Colonic mucosa (tissue), 4 donors: ENCODE measurements around the gene GJE1. TPM values are rescaled to one million over a fixed set of nuclear protein-coding genes. Genes with fewer than 3 reads are reported as not detected.
"Not testable (repeated sequence)": the region's sequence is repeated elsewhere in the genome, so short reads cannot be mapped to it uniquely, and the experiment has no call there.

ENCODE experiments used
- DNase-seq: peaks from one replicate; pipeline ENCODE4 v3.0.0-alpha.2; 2020
- H3K27ac ChIP-seq: fragments of 200-600 bp; one replicate; pipeline ENCODE4 v1.8.0; 2021
- H3K27me3 ChIP-seq: fragments of 200-600 bp; one replicate; pipeline ENCODE4 v1.8.0; 2021
- H3K36me3 ChIP-seq: fragments of 200-600 bp; one replicate; pipeline ENCODE4 v1.8.0; 2021
- H3K4me1 ChIP-seq: fragments of 200-600 bp; one replicate; pipeline ENCODE4 v1.8.0; 2021; ENCODE audit warnings: mild to moderate bottlenecking
- H3K4me3 ChIP-seq: fragments of 200-600 bp; one replicate; pipeline ENCODE4 v1.8.0; 2021
- H3K9ac ChIP-seq, 2 donors: one replicate each; pipeline ENCODE4 v1.7.0; 2013; ENCODE audit warnings: control low read depth in 2 of 2, low read depth in 2 of 2, low read length in 2 of 2
- H3K9me3 ChIP-seq: fragments of 200-600 bp; one replicate; pipeline ENCODE4 v1.8.0; 2021
- CTCF ChIP-seq: fragments of 200-600 bp; IDR thresholded peaks from one replicate; pipeline ENCODE4 v1.8.0; 2022; ENCODE audit warnings: antibody characterized with exemption, mild to moderate bottlenecking
- intact Hi-C: fragments of 100-400 bp; cut with DNase I; formaldehyde crosslinking; loops from one replicate; pipeline ENCODE4 v1.14.1; 2022
- total RNA-seq, 2 donors: library from RNA; stranded (reverse); fragmentation: NEBNext Ultra II Directional in 1 of 2; extraction: Animal tissue kit (Norgen Biotek cat#: 25700) in 1 of 2; gene quantifications; one replicate each; pipeline ENCODE4 v1.2.1, GENCODE V29; 2021
- donor health status: healthy.
- donor health status: DM: no; HTN: no; CAD: no.
- donor health status: DM: no; HTN: no; CAD: no.

The GJE1 gene
- total RNA-seq, 2 donors from 2014 or later, result not detected

GRCh38 chr6:142155091-142155490 is 22.4 kb downstream of the GJE1 start:
- no peaks in the 10 kb centered on the region for H3K9me3 ChIP-seq
- no peaks in the 10 kb centered on the region for H3K4me1 ChIP-seq
- H3K27ac ChIP-seq, result no peak overlapping the region
- H3K27me3 ChIP-seq, result no peaks in the 10 kb centered on the region
- DNase-seq, result no peak
- intact Hi-C loops, result loop anchor here (5.0 kb wide), 1 partner anchor 52 kb away; no protein-coding TSS in a partner anchor
- no peak overlapping the region for H3K9ac ChIP-seq
- H3K4me3 ChIP-seq, result no peak overlapping the region
- TF ChIP-seq CTCF, result no peak
- no peaks in the 10 kb centered on the region for H3K36me3 ChIP-seq

GRCh38 chr6:142155895-142156757 is 23.4 kb downstream of the GJE1 start:
- Histone ChIP-seq H3K4me1 (no peaks in the 10 kb centered on the region), H3K27ac (no peak overlapping the region), H3K9ac (no peak overlapping the region), H3K9me3 (no peaks in the 10 kb centered on the region), H3K36me3 (no peaks in the 10 kb centered on the region), H3K4me3 (no peak overlapping the region), H3K27me3 (no peaks in the 10 kb centered on the region)
- TF ChIP-seq CTCF, result no peak
- no peak for DNase-seq
- intact Hi-C loops, result loop anchor here (5.0 kb wide), 1 partner anchor 51 kb away; no protein-coding TSS in a partner anchor

GRCh38 chr6:142156758-142157068 is 24.0 kb downstream of the GJE1 start:
- H3K9ac ChIP-seq, result not testable (repeated sequence)
- intact Hi-C loops, result loop anchor here (5.0 kb wide), 1 partner anchor 51 kb away; no protein-coding TSS in a partner anchor

GRCh38 chr6:142162780-142163179 is 30.1 kb downstream of the GJE1 start:
- DNase-seq, result no peak
- Histone ChIP-seq H3K27me3 (no peaks in the 10 kb centered on the region), H3K9ac (no peak overlapping the region), H3K27ac (no peak overlapping the region), H3K4me1 (no peaks in the 10 kb centered on the region), H3K36me3 (peaks cover 7% of the 10 kb centered on the region), H3K9me3 (no peaks in the 10 kb centered on the region), H3K4me3 (no peak overlapping the region)
- TF ChIP-seq CTCF, result no peak
- intact Hi-C loops, result no loop called here

More at GRCh38 chr6:142156758-142157068, 24.0 kb downstream of the GJE1 start:
- not testable (repeated sequence) for H3K36me3 ChIP-seq, H3K27me3 ChIP-seq, H3K9me3 ChIP-seq, DNase-seq, H3K4me3 ChIP-seq, H3K27ac ChIP-seq, H3K4me1 ChIP-seq

- intact Hi-C loops, result no loop called here
- Histone ChIP-seq H3K4me3 (no peak overlapping the region), H3K36me3 (peaks cover 7% of the 10 kb centered on the region), H3K27me3 (no peaks in the 10 kb centered on the region), H3K27ac (no peak overlapping the region), H3K9me3 (no peaks in the 10 kb centered on the region), H3K4me1 (no peaks in the 10 kb centered on the region), H3K9ac (no peak overlapping the region)
- no peak for DNase-seq
- TF ChIP-seq CTCF, result no peak
Measured at GRCh38 chr6:142165227-142165626, 32.5 kb downstream of the GJE1 start.

GRCh38 chr6:142167071-142167470 is 34.3 kb downstream of the GJE1 start:
- H3K36me3 ChIP-seq, result peaks cover 7% of the 10 kb centered on the region
- no peak overlapping the region for H3K27ac ChIP-seq
- no peak overlapping the region for H3K4me3 ChIP-seq
- no peaks in the 10 kb centered on the region for H3K9me3 ChIP-seq
- DNase-seq, result no peak
- no peaks in the 10 kb centered on the region for H3K4me1 ChIP-seq
- no peak for TF ChIP-seq CTCF
- H3K27me3 ChIP-seq, result no peaks in the 10 kb centered on the region
- intact Hi-C loops, result no loop called here
- no peak overlapping the region for H3K9ac ChIP-seq
